Stimulated activated CD4-positive, alpha-beta T cell treated with anti-CD3 and anti-CD28 coated beads, Interleukin-1b, Interleukin-23, amount 100 ng/mL, for 24 hours (primary cell): ENCODE results near the gene SLC30A10.
"Not testable (repeated sequence)": the region's sequence is repeated elsewhere in the genome, so short reads cannot be mapped to it uniquely, and the experiment has no call there.

Source experiments
- DNase-seq, 4 experiments: peaks; one replicate each; pipeline ENCODE4 v3.0.0-alpha.2; 2020; ENCODE audit warnings: low read depth in 4 of 4, low spot score in 1 of 4

Gene SLC30A10

DNA sequence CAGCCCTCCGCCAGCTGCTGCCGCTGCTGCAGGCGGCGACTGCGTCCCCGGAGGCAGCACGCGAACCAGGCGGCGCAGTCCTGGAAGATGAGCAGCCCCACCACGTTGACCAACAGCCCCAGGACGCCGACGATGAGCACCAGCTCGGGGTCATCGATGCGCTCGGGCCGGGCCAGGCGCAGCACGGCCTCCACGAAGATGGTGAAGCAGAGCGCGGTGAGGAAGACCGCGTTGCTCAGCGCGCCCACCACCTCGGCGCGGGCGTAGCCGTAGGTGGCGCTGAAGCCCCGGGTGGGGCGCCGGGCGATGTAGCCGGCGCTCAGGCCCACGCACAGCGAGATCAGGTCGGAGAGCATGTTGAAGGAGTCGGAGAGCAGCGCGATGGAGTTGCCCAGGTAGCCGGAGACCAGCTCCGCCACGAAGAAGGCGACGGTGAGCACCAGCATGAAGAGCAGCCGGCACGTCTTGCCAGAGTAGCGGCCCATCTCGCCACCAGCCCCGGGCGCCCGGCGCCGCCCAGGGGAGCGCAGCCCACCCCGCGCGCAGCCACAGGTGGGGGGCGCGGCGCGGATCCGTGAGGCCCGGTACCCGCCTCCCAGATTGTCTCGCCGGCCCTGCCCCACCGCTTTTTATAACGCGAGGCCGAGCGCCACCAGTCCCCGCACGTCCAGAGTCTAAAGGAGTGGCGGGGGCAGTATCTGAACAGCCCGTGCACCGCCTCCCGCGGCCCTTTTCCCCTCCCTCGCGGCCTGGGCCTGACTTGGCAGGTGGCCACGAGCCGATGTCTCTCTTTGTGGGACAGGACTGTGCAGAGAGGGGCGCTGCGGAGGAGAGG is at the start of gene SLC30A10:
TSS of gene SLC30A10 (minus strand) at position 602 of the 835 bp plus-strand sequence. CDS start at position 485, 117 bp downstream.
- no peak for DNase-seq

DNA sequence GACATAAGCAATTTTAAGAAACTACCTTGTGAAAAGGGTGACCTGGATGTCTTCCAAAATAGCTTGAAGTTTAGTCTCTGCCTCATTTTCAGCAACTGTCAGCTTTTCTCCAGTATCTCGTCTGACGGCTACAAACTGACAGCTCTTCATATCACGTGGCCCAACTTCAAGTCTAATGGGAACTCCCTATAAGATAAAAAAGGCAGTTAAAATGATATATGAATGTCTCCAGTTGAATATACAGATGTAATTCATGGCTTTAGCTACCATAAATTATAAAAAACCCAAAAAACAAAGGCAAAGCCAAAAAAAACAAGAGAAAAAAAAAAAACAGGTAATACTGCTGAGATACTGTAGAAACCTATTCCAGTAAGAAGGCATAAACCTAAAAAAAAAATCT is 44.9 kb upstream of the SLC30A10 start:
- no peak for DNase-seq

DNA sequence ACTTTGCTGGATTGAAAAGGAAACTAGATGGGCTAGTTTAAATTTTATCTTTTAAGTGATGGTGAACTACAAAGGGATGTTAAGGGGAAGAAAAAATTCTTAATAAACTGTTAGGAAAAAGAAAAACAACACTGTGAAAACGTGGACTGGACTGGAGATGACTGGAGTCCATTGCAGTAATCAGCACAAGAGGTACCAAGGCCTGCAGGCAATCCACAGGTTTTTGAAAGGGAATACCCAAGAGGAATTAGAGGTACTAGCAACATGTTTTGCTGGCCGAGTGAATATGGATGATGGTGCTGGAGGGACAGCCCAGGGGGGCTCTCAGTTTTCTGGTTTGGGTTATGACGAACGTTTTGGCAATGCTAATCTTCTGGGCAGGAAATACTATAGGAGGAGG is 39.0 kb upstream of the SLC30A10 start:
- no peak for DNase-seq

DNA sequence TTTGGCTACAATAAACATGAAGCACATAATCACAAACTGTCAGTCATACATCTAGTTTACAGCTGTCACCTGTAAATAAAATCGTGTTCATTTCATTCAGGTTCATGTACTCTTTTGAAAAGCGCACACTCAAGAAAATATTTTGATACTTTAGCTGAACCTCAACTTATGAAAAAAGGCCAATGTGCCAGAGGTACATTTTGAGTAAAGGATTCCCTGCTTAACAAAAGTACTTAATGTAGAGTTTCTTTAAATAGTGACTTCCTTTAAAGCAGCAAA is 37.7 kb upstream of the SLC30A10 start:
- DNase-seq = no peak

DNA sequence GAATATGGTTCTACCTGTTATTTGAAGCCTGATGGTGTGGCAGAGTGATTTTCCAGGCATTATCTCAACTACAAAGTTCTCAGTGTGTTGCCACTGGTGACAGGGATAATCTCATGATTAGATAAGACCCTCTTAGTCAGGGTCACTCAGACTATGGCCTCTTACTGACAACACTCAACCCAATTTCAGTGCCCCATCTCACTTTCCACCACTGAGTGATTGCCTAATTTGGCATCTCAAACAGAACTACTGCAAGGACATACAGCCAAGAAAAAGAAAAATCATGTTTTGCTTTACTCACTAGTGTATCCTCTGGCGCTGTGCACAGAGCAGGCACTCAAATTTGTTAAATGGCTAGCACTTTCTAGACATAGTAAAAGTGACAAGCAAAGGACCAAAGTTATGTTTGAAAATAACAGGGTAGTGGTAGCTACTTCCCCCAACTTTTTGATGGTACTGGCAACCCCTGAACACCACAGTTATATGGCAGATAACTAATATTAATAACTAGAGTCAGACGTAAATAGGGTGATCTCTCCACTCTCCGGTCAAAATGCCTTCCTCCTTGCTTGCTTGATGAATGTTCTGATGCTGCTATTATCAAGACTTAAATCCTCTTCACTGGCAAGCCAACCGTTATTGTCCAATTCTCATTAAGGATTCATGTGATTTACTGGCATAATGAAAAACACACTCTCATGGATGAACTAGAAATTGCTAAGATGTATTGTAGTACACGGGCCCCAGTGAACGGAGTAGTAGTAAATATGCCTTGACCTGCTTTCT is 37.1 kb upstream of the SLC30A10 start:
- no peak for DNase-seq

DNA sequence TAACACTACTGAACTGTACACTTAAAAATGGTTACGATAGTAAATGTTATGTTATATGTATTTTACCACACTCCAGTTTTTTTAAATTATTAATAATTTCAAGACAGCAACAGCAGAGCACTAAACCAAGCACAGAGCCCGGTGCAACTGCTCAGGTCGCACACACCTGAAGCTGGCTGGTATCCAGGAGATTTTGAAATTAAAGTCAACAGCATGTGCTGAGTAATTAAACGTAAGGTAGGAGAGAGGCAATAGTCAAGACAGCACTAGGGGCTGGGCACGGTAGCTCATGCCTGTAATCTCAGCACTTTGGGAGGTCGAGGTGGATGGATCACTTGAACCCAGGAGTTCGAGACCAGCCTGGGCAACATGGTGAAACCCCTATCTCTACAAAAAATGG is 35.1 kb upstream of the SLC30A10 start:
- no peak for DNase-seq

GRCh38 chr1:219961684-219962083 is 33.3 kb upstream of the SLC30A10 start:
- DNase-seq = no peak

DNA sequence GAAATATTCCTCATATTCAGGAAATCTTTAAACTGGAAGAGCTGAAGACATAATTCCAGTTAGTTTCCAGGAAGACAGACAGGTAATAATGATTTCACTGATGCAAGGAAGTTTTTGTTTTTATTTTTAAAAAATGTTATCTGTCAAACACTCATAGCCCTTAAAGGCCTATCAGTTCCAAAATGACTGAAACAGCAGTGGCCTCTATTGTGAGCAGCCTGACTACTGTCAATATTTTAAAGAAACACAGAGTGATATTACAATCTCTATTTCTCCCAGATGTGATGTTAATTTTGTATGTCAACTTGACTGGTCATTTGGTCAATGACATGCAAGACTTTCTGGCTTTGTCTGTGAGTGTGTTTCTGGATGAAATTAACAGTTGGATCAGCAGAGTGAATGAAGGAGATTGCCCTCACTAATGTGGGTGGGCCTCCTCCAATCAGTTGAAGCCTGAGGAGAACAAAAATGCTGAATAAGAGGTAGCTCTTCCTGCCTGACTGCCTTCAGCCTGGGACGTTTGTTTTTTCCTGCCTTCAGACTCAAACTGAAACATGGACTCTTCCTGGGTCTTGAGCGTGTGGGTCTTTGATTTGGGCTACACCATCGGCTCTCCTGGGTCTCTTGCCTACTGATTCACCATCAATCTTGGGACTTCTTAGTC is 31.3 kb upstream of the SLC30A10 start:
- DNase-seq = no peak

- no peak for DNase-seq
Observed at GRCh38 chr1:219958875-219959417, 30.6 kb upstream of the SLC30A10 start.

DNA sequence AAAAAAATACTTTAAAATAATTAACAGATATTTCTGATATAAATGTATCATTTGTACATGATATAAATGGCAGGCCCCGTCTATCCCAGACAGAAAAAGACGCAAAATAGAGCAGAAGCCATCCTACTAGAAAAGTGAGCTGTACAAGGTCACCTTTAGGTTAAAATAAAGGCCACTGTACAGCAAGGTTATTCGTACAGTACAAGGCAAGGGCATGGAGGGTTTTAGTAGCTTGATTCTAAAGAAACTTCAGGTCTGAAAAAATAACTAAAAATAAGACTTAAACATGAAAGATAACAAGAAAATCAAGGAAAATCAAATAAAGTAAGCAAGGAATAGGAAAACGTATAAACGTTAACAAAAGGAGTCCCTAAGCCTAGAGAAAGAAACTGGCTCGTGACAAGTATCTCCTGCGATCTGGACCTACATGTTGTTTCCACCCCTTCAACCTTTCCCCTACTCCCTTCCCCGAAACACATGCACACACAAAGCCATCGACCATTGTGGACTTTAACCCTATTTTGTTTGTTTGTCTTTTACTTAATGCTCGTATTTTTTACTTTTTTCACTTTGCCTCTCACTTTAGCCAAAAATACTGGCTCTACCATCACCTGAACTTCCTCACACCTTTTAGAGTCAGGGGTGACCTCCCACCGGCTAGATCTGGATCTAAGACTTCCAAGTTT is 26.5 kb upstream of the SLC30A10 start:
- no peak for DNase-seq

DNA sequence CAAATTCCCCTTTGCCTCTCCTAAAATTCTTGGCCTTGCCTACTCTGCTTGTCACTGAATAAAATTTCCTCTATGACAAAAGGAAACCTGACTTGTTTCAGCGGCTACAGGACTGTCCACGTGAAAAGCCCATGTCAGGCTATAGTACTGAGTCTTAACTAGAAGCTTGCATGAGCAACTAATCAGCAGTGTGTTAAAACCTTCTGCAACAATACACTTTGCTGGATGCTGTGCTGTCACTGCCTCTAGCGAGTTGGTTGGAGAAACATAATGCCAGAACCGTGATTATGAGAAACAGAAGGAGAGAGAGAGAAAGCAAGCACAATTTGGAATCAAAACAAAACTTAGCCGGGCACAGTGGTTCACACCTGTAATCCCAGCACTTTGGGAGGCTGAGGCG is 25.7 kb upstream of the SLC30A10 start:
- no peak for DNase-seq

GRCh38 chr1:219952361-219952760 is 24.0 kb upstream of the SLC30A10 start:
- DNase-seq = no peak

- not testable (repeated sequence) for DNase-seq
Observed at GRCh38 chr1:219949227-219949626, 20.9 kb upstream of the SLC30A10 start.

- not testable (repeated sequence) for DNase-seq
Observed at GRCh38 chr1:219948766-219949165, 20.4 kb upstream of the SLC30A10 start.

- no peak for DNase-seq
Observed at GRCh38 chr1:219945795-219946194, 17.4 kb upstream of the SLC30A10 start.

GRCh38 chr1:219941179-219942118 is 13.1 kb upstream of the SLC30A10 start:
- DNase-seq = no peak

- DNase-seq = no peak
Observed at GRCh38 chr1:219940707-219941106, 12.3 kb upstream of the SLC30A10 start.

DNA sequence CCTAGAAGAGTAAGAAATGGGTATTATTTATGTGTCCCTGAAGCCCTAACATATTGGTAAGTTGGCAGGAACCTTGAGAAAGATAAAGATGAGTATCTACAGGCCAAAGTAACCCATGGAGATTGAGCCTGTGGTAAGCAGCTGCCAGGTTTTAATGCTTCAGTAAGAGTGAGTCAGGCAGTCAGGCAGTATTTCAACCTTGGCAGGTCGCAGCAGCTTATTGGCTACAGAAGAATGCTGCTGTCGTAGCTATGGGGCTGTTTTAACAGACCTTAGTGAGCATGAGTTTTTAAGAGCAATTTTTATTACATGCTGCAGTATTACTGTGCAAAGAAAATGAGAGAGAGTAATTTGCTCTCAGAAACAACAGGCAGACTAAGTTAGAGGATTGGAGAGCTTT is 10.3 kb upstream of the SLC30A10 start:
- DNase-seq = no peak

- not testable (repeated sequence) for DNase-seq
Observed at GRCh38 chr1:219933763-219934162, 5.4 kb upstream of the SLC30A10 start.

DNA sequence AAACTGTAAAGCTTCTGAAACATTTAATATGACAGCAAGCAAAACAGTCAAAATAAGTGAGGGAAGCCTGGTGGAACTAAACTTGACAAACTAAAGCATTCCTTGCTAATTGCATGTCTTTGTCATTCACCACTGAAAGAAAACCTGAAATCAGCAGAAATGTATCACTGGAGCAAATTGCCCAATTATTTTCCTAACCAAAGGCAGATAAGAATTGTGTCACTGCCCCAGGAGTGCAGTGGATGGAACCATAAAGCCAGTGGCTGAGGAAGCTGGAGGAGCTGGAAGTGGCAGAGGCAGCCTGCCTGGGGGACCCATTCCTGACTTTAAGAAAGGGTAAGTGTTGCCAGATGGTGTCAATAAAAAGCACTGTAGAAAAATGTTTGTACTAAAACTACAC is 2.7 kb upstream of the SLC30A10 start:
- DNase-seq = no peak
